Muscle layer of colon (tissue), 2 donors: ENCODE measurements around the gene UNCX.
"Not testable (repeated sequence)": the region's sequence is repeated elsewhere in the genome, so short reads cannot be mapped to it uniquely, and the experiment has no call there.

Experiments
- H3K27ac ChIP-seq: one replicate; pipeline ENCODE4 v1.7.0; 2013; ENCODE audit warnings: low read depth, mild to moderate bottlenecking, low read length, moderate library complexity
- H3K27me3 ChIP-seq, 2 donors: one replicate each; pipeline ENCODE4 v1.7.0; 2013; ENCODE audit warnings: low read length in 2 of 2, mild to moderate bottlenecking in 2 of 2; ENCODE audit not compliant: insufficient read depth in 2 of 2, control insufficient read depth in 1 of 2
- H3K36me3 ChIP-seq: one replicate; pipeline ENCODE4 v1.7.0; 2013; ENCODE audit warnings: mild to moderate bottlenecking, low read length; ENCODE audit not compliant: insufficient read depth
- H3K4me1 ChIP-seq: one replicate; pipeline ENCODE4 v1.7.0; 2013; ENCODE audit warnings: mild to moderate bottlenecking, low read length; ENCODE audit not compliant: insufficient read depth
- H3K4me3 ChIP-seq, 2 donors: one replicate each; pipeline ENCODE4 v1.7.0; 2013; ENCODE audit warnings: low read length in 2 of 2, low read depth in 1 of 2, mild to moderate bottlenecking in 1 of 2, moderate library complexity in 1 of 2
- H3K9ac ChIP-seq: one replicate; pipeline ENCODE4 v1.7.0; 2013; ENCODE audit warnings: low read length
- H3K9me3 ChIP-seq: one replicate; pipeline ENCODE4 v1.7.0; 2013; ENCODE audit warnings: mild to moderate bottlenecking, low read length
- donor health status: abdominal sarcoma.
- donor health status: Adenocarcinoma of cecum.

UNCX gene

DNA sequence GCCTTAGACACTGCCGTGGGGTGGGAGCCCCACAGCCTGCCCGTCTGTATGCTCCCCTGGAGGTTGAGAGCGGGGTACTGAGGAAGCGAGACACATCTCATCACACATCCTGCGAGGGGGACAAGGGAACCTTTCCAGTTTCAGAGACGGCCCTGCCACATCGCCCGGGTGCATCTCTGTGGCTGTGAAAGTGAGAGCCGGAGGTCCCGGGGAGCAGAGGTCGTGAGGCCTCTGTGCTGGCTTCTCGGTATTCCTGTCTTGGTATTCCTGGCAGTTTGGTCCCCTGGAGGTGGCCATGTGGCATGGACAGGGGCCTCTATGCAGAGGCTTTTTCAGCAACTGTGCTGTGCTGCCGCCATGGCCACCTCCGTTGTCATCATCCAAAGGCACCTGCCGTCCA is 30.8 kb upstream of the UNCX start:
- Histone ChIP-seq H3K9ac (no peak overlapping the region), H3K4me1 (no peaks in the 10 kb centered on the region), H3K9me3 (no peaks in the 10 kb centered on the region), H3K4me3 (no peak overlapping the region), H3K27ac (no peak overlapping the region), H3K36me3 (no peaks in the 10 kb centered on the region), H3K27me3 (no peaks in the 10 kb centered on the region)

DNA sequence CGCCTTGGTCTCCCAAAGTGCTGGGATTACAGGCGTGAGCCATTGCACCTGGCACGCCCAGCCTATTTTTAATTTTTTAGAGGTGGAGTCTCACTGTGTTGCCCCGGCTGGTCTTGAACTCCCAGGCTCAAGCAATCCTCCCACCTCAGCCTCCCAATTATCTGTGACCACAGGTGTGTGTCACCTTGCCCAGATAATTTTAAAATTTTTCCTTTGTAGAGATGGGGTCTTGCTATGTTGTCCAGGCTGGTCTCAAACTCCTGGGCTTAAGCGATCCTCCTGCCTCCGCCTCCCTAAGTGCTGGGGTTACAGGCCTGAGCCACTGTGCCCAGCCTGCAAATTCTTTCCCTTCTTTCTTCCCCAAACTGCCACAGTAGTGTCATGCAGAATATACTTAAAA is 29.8 kb upstream of the UNCX start:
- H3K27ac ChIP-seq, H3K4me3 ChIP-seq, H3K9ac ChIP-seq, H3K9me3 ChIP-seq, H3K4me1 ChIP-seq, H3K27me3 ChIP-seq, H3K36me3 ChIP-seq: not testable (repeated sequence)

DNA sequence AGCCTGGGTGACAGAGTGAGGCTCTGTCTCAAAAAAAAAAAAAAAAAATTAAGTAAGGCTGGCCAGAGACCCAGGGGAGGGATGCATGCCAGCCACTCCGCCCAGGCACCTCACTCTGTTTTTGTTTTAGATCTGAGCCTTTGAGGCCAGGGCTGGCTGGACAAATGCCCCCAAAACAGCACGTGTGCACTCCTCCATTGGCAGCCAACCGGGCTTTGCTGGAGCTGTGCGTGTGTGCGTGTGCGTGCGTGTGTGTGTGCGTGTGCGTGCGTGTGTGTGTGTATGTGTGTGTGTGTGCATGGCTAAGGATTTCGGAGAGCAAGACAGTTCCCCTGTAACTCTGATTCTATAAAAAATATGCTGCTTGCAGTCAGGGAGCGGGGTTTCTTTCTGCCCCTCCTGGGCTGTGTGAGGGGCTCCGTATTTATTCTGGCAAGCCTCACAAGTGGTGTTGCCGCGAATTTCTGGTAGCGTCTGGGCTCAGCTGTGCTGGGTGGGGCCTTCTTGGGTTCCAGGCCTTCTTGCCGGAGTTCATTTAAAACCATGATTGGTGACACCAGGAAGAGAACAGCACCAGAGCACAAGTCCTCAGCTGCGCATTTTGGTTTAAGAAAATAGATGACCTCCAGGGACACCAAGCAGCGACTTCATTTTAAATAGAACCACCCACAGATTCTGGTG is 28.1 kb upstream of the UNCX start:
- Histone ChIP-seq H3K36me3 (no peaks in the 10 kb centered on the region), H3K4me3 (no peak overlapping the region), H3K9ac (no peak overlapping the region), H3K4me1 (no peaks in the 10 kb centered on the region), H3K27me3 (peaks cover 0 to 10% of the 10 kb centered on the region in 2 donors), H3K9me3 (no peaks in the 10 kb centered on the region), H3K27ac (no peak overlapping the region)

DNA sequence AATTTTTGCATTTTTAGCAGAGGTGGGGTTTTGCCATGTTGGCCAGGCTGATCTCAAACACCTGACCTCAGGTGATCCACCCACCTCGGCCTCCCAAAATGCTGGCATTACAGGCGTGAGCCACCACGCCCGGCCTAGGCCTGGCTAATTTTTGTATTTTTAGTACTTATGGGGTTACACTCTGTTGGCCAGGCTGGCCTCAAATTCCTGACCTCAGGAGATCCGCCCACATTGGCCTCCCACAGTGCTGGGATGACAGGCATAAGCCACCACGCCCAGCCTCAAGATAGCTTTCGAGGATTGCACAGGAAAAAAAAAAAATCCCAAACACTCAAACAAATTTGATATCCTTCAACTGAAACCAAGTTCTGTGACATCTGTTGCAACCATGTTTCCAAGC is 26.9 kb upstream of the UNCX start:
- not testable (repeated sequence) for H3K4me3 ChIP-seq, H3K27ac ChIP-seq, H3K4me1 ChIP-seq, H3K9me3 ChIP-seq, H3K9ac ChIP-seq, H3K36me3 ChIP-seq
- H3K27me3 ChIP-seq: peaks cover 7 to 19% of the 10 kb centered on the region in 2 donors

DNA sequence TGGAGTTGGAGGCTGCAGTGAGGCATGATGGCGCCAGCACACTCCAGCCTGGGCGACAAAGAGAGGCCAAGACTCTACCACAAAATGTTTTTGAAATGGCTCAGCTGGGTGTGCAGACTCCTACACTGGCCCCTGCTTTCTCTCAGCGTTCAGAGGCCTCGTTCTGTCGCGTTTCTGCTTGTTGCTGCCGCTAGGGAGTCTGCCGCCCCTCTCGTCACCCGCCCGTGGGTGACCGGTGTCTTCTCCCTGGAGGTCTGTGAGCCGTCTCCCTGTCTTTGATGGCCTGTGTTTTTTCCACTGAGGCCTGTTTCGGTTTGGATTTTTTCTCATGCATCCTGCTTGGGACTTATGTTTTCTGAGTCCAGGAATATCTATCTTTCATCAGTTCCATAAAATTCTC is 23.6 kb upstream of the UNCX start:
- H3K4me3 ChIP-seq: no peak overlapping the region
- H3K4me1 ChIP-seq: no peaks in the 10 kb centered on the region
- H3K9ac ChIP-seq: no peak overlapping the region
- no peak overlapping the region for H3K27ac ChIP-seq
- peaks cover 17 to 31% of the 10 kb centered on the region in 2 donors for H3K27me3 ChIP-seq
- no peaks in the 10 kb centered on the region for H3K9me3 ChIP-seq
- no peaks in the 10 kb centered on the region for H3K36me3 ChIP-seq

DNA sequence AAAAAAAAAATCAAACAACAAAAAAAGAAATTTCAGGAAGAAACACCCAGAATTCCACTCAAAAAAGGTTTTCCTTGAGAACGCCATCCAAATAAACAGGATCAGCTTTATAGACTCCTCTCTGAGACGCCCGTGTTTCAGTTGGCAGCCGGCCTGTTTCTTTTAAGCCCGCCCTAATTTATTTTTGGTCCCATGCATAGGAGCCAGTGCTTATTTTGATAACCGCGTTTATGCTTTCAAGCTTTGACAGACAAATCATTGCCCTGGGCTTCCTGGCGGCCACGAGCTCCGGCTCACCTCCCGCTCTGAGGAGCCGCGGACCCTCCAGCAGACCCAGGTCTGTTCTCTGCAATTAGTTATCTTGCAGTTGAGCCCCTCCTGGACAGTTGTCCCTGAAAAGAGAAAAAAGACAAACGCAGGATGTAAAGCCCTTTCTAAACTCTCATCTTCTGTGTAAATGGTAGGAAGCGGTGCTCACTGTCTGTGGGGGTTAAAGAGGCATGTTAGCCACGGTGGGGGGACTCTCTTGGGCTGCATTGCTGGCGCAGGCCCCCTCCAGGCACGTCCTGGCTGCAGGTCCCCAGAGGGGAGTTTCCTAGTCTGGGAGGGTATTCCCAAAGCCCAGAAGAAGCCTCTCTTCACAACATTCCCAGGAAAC is 22.2 kb upstream of the UNCX start:
- H3K9ac ChIP-seq: no peak overlapping the region
- no peaks in the 10 kb centered on the region for H3K9me3 ChIP-seq
- H3K27me3 ChIP-seq: peaks cover 17 to 35% of the 10 kb centered on the region in 2 donors
- H3K27ac ChIP-seq: no peak overlapping the region
- H3K4me1 ChIP-seq: no peaks in the 10 kb centered on the region
- no peaks in the 10 kb centered on the region for H3K36me3 ChIP-seq
- no peak overlapping the region for H3K4me3 ChIP-seq

DNA sequence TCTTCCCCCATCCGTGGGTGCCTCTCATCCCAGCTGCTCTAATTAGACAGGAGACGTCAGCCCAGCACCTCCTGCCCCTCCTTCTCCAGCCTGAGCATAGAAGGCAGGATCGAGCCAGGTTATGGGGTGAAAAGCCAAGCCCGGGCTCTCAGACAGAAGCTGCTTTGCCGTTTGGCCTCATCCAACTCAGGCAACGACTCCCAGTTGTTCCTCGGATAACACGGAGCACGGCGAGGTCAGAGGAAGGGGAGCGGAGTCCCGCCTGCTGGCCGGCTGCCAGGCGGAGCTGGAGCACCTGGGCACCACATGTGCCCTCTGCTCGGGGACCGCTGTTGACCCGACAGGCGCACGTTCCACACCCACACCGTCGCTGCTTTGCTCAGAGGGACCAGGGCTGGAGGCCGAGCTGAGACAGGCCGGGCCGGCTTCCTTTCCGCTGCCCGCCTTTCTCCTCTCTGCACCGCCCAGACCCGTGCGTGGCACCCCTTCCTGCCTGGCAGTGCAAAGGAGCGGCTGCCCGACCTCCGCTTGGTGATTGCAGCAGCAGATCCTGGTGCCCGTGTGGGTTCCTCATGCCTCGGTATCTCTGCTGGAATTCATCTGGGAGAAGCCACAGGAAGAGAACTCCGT is 21.6 kb upstream of the UNCX start:
- no peaks in the 10 kb centered on the region for H3K4me1 ChIP-seq
- no peaks in the 10 kb centered on the region for H3K36me3 ChIP-seq
- H3K9me3 ChIP-seq: no peaks in the 10 kb centered on the region
- no peak overlapping the region for H3K4me3 ChIP-seq
- no peak overlapping the region for H3K9ac ChIP-seq
- no peak overlapping the region for H3K27ac ChIP-seq
- H3K27me3 ChIP-seq: peaks cover 17 to 35% of the 10 kb centered on the region in 2 donors

DNA sequence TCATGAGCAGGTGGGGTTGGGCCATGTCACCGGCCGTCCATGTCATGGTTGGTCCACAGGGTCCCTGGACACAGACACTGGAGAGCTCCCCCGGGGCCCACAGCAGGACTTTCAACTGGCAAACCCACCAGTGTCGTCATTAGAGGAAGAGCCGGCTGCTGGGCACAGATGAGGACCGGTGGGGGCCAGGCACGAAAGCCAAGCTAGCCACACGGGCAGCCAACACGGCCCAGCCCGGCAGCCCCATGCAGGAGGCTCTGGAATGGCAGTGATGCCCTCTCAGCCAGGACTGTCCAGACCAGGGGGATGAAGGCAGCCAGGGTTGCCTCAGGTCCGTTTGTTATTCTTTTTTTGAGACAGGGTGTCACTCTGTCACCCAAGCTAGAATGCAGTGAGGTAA is 21.1 kb upstream of the UNCX start:
- Histone ChIP-seq H3K9ac (no peak overlapping the region), H3K9me3 (no peaks in the 10 kb centered on the region), H3K4me1 (no peaks in the 10 kb centered on the region), H3K36me3 (no peaks in the 10 kb centered on the region), H3K27ac (no peak overlapping the region), H3K27me3 (peaks cover 17 to 35% of the 10 kb centered on the region in 2 donors), H3K4me3 (no peak overlapping the region)

DNA sequence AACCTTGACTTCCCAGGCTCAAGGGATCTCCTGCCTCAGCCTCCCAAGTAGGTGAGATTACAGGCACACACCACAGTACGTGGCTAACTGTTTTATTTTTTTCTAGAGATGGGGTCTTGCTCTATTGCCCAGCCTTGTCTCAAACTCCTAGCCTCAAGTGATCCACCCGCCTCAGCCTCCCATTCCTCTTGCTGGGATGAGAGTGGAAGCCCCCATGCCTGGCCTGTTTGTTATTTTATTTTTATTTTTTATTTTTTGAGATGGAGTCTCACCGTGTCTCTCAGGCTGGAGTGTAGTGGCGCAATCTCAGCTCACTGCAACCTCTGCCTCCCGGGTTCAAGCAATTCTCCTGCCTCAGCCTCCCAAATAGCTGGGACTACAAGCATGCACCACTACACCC is 20.6 kb upstream of the UNCX start:
- not testable (repeated sequence) for H3K27ac ChIP-seq, H3K4me1 ChIP-seq, H3K9me3 ChIP-seq, H3K36me3 ChIP-seq, H3K9ac ChIP-seq, H3K4me3 ChIP-seq
- H3K27me3 ChIP-seq: peaks cover 17 to 35% of the 10 kb centered on the region in 2 donors

DNA sequence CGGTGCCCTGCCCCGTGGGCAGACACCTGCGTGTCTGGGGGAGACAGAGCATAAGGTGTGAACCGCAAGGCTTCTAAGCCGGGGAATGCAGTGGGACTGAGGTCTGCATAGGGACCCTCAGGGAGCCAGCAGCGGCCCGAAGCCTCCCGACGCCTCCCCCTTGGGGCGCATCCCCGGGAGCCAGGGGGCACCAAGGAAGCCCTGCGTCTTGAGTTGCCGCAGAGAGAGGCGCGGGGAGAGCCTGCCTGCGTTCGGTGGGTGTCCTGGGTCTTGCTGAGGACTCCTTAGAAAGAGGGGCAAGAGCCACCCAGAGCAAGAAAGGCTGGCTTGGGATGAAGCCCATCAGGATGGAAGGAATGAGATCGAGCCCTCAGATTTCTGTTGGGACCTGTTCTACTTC is 18.2 kb upstream of the UNCX start:
- Histone ChIP-seq H3K27me3 (peaks cover 17 to 32% of the 10 kb centered on the region in 2 donors), H3K27ac (no peak overlapping the region), H3K9me3 (no peaks in the 10 kb centered on the region)

GRCh38 chr7:1218541-1219165 is 14.0 kb upstream of the UNCX start:
- Histone ChIP-seq H3K27ac (no peak overlapping the region), H3K27me3 (peaks cover 9 to 26% of the 10 kb centered on the region in 2 donors), H3K36me3 (no peaks in the 10 kb centered on the region)

More for the DNA sequence above, 18.2 kb upstream of the UNCX start:
- no peaks in the 10 kb centered on the region for H3K36me3 ChIP-seq
- no peak overlapping the region for H3K4me3 ChIP-seq
- H3K9ac ChIP-seq: no peak overlapping the region
- no peaks in the 10 kb centered on the region for H3K4me1 ChIP-seq

More at GRCh38 chr7:1218541-1219165, 14.0 kb upstream of the UNCX start:
- Histone ChIP-seq H3K4me1 (no peaks in the 10 kb centered on the region), H3K9ac (no peak overlapping the region), H3K9me3 (no peaks in the 10 kb centered on the region), H3K4me3 (no peak overlapping the region)
